Natural killer cell treated with Interleukin-12 subunit alpha and Interleukin-12 subunit beta and Interleukin-15 and Interleukin-18, amount 100 ng/mL, for 72 hours (primary cell): ENCODE results near the gene SLC12A7. TPM values are rescaled to one million over a fixed set of nuclear protein-coding genes. Genes with fewer than 3 reads are reported as not detected.

Experiments
- ATAC-seq, 2 donors: fragments of 150-1000 bp; cut with Tn5 transposase in 1 of 2; sonication (Bioruptor Pico), chemical (Tn5 transposase) in 1 of 2; 2 replicates each; pipeline ENCODE4 v1.10.0; 2021
- DNase-seq: peaks from one replicate; pipeline ENCODE4 v3.0.0; 2022; ENCODE audit warnings: low spot score
- H3K27ac Mint-ChIP-seq, 2 donors: 1 replicate in 1 of 2; 2 replicates in 1 of 2; pipeline ENCODE4 v1.8.0; 2022; ENCODE audit warnings: mixed read lengths in 2 of 2, mild to moderate bottlenecking in 1 of 2, moderate library complexity in 1 of 2
- H3K27me3 Mint-ChIP-seq, 2 donors: 1 replicate in 1 of 2; 2 replicates in 1 of 2; pipeline ENCODE4 v1.8.0; 2022; ENCODE audit warnings: mixed read lengths in 2 of 2
- H3K36me3 Mint-ChIP-seq: one replicate; pipeline ENCODE4 v1.8.0; 2022; ENCODE audit warnings: mixed read lengths
- H3K4me1 Mint-ChIP-seq, 2 donors: 1 replicate in 1 of 2; 2 replicates in 1 of 2; pipeline ENCODE4 v1.8.0; 2022; ENCODE audit warnings: low read depth in 2 of 2, mixed read lengths in 2 of 2, mild to moderate bottlenecking in 1 of 2
- H3K4me3 Mint-ChIP-seq: one replicate; pipeline ENCODE4 v1.8.0; 2022; ENCODE audit warnings: mixed read lengths
- H3K9me3 Mint-ChIP-seq: 2 replicates; pipeline ENCODE4 v1.8.0; 2022; ENCODE audit warnings: mixed read lengths
- total RNA-seq, 2 donors: library from RNA; stranded (reverse); gene quantifications; one replicate each; pipeline ENCODE4 v1.2.3, GENCODE V29; 2022

SLC12A7 gene
- total RNA-seq, 2 donors from 2014 or later, result 13.5 to 21.9 TPM

DNA sequence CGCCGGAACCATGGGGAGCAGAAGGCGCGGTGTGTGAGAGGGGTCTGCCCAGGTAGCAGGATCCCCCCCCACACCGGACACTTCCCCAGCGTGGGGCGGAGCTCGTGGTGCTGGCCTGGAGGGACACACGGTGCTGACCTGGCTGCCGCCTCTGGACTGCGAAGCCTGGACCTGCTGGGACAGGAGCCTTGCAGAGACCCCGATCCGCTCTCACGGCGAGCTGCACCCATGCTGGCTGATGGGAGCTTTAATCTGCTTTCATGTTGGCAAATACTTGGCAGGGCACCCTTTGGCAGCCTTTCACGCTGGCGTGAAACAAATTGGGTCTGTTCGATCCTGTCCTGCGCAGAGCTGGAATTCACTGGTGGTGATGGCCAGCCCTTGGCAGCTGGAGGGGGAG is 95.8 kb downstream of the SLC12A7 start:
- DNase-seq (peak; percentile 60), ATAC-seq (no peak)
- Mint-ChIP-seq H3K4me3 (no peak overlapping the region), H3K27me3 (peaks cover 7 to 9% of the 10 kb centered on the region in 2 donors), H3K27ac (no peak overlapping the region), H3K36me3 (no peaks in the 10 kb centered on the region), H3K4me1 (peaks cover 0 to 2% of the 10 kb centered on the region in 2 donors), H3K9me3 (no peaks in the 10 kb centered on the region)

DNA sequence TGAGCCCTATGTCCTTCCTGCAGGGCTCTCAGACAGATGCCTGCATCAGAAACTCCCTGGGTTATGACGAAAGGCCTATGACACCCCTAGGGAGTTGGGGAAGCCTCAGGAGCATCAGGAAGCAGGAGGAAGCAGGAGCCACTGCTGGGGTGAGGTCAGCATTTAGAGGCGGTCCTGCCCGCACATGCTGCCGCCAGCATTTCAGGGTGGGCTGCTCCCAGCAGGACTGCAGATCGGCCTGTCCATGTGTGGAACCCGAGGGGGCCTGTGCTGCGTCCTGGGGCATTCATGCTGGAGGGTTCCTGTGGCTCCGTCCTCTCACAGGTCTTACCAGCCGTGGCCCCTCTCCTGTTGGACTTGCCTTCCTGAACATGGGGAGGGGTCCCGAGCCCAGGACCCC is 96.4 kb downstream of the SLC12A7 start:
- ATAC-seq (no peak), DNase-seq (peak; percentile 34)
- no peaks in the 10 kb centered on the region for H3K9me3 Mint-ChIP-seq
- H3K36me3 Mint-ChIP-seq, result no peaks in the 10 kb centered on the region
- peaks cover 0 to 2% of the 10 kb centered on the region in 2 donors for H3K4me1 Mint-ChIP-seq
- H3K4me3 Mint-ChIP-seq, result no peak overlapping the region
- no peak overlapping the region for H3K27ac Mint-ChIP-seq
- peaks cover 7 to 11% of the 10 kb centered on the region in 2 donors for H3K27me3 Mint-ChIP-seq

DNA sequence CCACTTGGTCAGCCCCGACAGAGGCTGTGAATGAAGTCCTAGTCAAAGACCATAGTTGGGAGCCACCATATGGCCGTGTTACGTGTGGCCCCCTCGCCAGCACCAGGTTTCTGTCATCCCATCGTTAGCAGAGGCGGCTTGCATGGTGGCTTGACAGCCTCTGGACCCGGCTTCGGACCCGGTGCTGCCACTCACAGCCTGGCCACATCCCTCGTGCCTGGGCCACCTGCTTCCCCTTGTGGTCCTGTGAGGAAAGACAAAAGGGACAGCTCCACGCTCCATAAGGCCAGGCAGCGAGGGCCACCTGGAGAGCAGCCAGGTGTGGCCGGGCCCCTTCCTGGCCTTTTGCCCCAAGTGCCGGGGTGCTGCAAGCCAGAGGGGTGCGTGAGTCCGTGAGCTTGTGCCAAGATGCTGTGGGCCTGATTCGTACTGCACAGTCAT is 97.1 kb downstream of the SLC12A7 start:
- H3K27me3 Mint-ChIP-seq, result peaks cover 12 to 17% of the 10 kb centered on the region in 2 donors
- no peak overlapping the region for H3K4me3 Mint-ChIP-seq
- ATAC-seq, result no peak
- no peak overlapping the region for H3K27ac Mint-ChIP-seq
- peak; percentile 52 for DNase-seq
- no peaks in the 10 kb centered on the region for H3K36me3 Mint-ChIP-seq
- peaks cover 0 to 2% of the 10 kb centered on the region in 2 donors for H3K4me1 Mint-ChIP-seq
- no peaks in the 10 kb centered on the region for H3K9me3 Mint-ChIP-seq

DNA sequence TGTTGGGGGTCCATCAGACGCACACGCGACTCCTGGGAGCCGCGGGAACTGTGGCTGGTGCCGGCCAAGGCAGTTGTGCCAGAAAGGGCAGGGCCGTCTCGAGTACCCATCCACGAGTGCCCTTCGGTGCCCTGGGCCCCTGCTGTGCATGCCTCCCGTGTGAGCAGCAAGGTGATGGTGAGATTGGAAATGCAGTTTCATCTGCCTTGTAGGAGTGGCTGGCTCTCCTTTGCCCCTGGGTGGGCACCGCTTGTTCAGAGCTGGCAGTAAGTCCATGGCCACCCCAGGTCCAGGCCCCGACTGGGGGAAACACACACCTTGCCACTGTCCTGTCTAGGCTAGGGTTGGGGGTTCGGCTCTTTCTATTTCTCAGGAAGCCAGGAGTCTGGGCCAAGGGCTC is 97.5 kb downstream of the SLC12A7 start:
- no peak for ATAC-seq
- H3K4me3 Mint-ChIP-seq, result no peak overlapping the region
- no peaks in the 10 kb centered on the region for H3K9me3 Mint-ChIP-seq

DNA sequence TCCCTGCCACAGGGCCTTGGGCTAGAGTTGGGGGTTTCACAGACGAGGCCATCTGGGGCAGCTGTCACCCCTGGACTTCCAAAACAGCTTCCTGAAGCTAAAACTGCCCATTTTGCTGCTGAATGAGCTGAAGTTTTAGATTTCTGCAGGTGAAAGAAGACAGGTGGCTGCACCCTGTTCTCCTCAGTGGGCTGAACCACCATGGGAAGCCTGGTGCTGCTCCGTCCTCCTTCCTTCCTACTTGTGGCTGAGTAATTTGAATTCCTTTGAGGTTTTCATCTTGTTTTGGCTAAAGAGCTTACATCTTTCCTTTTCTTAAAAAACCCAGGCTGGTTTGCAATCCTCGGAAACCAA is 97.9 kb downstream of the SLC12A7 start:
- Mint-ChIP-seq H3K9me3 (no peaks in the 10 kb centered on the region), H3K27me3 (peaks cover 13 to 17% of the 10 kb centered on the region in 2 donors), H3K4me3 (no peak overlapping the region), H3K27ac (no peak overlapping the region), H3K36me3 (no peaks in the 10 kb centered on the region), H3K4me1 (peaks cover 0 to 2% of the 10 kb centered on the region in 2 donors)
- ATAC-seq (no peak), DNase-seq (no peak)

More for the DNA sequence above, 97.5 kb downstream of the SLC12A7 start:
- H3K27me3 Mint-ChIP-seq, result peaks cover 13 to 17% of the 10 kb centered on the region in 2 donors
- no peak overlapping the region for H3K27ac Mint-ChIP-seq
- H3K4me1 Mint-ChIP-seq, result peaks cover 0 to 2% of the 10 kb centered on the region in 2 donors
- no peaks in the 10 kb centered on the region for H3K36me3 Mint-ChIP-seq
- DNase-seq, result peak; percentile 40

DNA sequence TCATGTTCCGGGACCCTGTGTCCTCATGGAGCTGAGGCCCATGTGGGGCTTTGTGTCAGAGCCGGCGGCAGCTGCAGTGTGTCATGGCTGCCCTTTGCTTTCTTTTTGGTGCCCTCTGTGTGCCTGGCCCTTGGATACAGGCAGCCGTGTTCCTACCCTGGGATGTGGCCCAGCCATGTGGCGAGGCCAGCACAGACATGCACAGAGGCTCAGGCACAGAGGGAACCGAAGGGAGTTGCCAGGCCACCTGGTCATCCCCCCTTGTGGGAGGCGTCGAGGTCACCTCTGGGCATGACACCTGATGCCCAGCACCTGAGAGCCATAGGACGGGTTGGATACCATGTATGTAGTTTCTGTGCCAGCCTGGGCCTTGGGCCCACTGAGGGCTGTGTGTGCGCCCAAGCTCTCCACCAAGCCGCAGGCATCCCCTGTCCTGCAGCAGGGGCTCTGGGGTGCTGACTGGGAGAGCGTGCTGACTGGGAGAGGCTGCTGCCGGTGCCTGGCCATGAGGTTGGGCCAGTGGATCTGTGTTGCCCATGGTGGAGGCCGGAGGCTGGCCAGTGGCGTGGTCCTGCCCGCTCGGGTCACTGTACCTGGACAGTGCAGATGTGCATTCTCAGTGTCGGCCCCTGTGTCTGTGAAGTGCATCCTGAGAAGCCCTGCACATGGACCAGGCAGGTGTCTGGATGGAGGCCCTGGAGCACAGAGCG is 98.5 kb downstream of the SLC12A7 start:
- Mint-ChIP-seq H3K27ac (no peak overlapping the region), H3K27me3 (peaks cover 13 to 17% of the 10 kb centered on the region in 2 donors), H3K4me1 (peaks cover 0 to 2% of the 10 kb centered on the region in 2 donors), H3K9me3 (no peaks in the 10 kb centered on the region), H3K4me3 (no peak overlapping the region), H3K36me3 (no peaks in the 10 kb centered on the region)
- DNase-seq (peak; percentile 44), ATAC-seq (no peak)

DNA sequence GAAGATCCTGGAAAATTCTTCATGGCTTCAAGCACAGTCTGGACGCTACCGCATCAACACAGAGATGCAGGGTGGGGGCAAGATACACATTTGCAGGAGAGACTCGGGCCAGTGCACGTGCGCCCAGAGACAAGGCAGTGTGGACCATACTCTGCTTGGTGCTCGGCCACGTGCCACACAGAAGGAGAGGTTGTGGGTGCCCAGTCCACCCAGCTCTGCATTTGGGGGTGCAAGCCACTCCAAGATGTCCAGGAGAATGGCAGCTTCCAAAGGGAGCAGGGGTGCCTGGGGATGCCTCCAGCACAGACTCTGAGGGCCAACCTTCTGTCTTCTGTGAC is 99.0 kb downstream of the SLC12A7 start:
- Mint-ChIP-seq H3K27me3 (peaks cover 15 to 21% of the 10 kb centered on the region in 2 donors), H3K36me3 (no peaks in the 10 kb centered on the region), H3K9me3 (no peaks in the 10 kb centered on the region), H3K4me1 (peaks cover 2 to 4% of the 10 kb centered on the region in 2 donors), H3K27ac (no peak overlapping the region), H3K4me3 (no peak overlapping the region)
- DNase-seq, result no peak
- ATAC-seq, result no peak

DNA sequence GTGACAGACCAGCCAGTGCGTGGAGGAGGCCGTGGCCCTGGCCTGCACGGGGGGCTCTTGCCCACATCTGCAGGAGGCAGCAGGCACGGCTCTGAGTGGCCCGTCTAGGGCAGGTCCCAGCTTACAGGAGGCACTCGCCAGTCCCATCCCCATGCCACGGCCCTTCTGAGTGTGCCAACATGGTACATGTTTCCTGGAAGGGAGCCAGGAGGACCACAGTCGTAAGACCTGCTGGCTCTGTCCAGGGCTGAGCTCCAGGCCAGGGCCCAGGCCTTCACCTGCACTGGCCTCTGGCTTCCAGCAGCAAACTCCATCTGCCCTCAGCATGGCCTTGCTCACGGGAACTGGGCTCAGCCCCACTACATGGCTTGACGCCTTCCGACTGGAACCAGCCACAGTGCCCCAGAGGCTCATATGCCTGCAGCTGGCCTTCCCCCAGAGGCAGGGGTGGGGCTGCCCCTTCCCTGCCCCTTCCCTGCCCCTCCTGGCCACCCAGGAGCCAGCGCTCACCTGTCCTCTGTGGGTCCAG is 99.5 kb downstream of the SLC12A7 start:
- peaks cover 20 to 26% of the 10 kb centered on the region in 2 donors for H3K27me3 Mint-ChIP-seq
- DNase-seq, result peak; percentile 32
- H3K4me3 Mint-ChIP-seq, result no peak overlapping the region
- ATAC-seq, result peak in 1 of 2 donors; percentile 12
- peaks cover 5% of the 10 kb centered on the region in 2 donors for H3K4me1 Mint-ChIP-seq
- no peak overlapping the region for H3K27ac Mint-ChIP-seq
- H3K9me3 Mint-ChIP-seq, result no peaks in the 10 kb centered on the region
- H3K36me3 Mint-ChIP-seq, result no peaks in the 10 kb centered on the region

DNA sequence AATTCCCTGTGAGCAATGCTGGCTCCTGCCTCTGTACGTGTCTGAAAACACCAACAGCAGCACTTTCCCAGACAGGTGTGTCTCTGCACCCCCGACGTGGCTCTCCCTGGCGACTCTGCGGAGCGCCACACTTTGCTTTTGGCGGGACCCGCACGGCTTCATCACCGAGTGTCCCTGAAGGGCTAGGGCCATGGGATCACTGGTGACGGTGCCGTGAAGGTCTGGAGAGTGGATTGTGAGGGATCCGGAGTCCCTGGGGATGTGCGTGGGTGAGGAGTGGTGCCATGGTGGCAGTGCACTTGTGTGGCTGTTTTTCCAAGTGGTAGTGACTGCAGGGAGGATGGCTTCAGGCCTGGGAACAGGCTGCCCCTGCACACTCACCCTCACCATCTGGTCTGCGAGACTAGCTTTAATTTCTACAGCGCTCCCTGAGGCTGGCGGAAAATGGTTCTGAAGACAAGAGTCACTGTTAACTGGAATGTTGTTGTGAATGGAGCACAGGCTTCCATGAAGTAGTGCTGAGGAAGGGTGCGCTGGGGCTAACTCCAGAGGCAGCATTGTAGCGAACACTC is 100.0 kb downstream of the SLC12A7 start:
- DNase-seq (peak; percentile 48), ATAC-seq (no peak)
- Mint-ChIP-seq H3K4me1 (peaks cover 5% of the 10 kb centered on the region in 2 donors), H3K27me3 (peaks cover 21 to 29% of the 10 kb centered on the region in 2 donors), H3K36me3 (no peaks in the 10 kb centered on the region), H3K9me3 (no peaks in the 10 kb centered on the region), H3K27ac (no peak overlapping the region), H3K4me3 (no peak overlapping the region)

DNA sequence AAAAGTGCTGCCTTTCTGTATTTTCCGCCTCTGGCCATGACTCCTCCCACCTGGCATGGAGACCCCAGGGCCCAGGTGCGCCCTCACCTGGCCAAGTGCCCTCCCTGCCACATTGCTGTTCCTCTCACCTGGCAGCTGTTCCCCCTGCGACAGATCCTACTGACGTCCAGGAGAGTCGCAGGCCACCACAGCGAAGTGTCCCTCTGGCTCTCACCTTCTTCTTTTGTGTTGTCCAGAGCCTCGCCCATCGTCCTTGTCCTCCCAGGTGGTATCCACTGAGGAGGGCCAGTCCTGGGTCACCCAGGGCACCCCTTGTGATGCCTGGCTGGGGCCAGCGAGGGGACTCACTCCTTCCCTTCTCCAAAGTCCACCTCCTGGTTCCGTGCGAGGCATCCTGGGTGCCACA is 100.6 kb downstream of the SLC12A7 start:
- DNase-seq (peak; percentile 31), ATAC-seq (no peak)
- Mint-ChIP-seq H3K27ac (no peak overlapping the region), H3K27me3 (peaks cover 27 to 35% of the 10 kb centered on the region in 2 donors), H3K4me3 (no peak overlapping the region), H3K9me3 (no peaks in the 10 kb centered on the region), H3K4me1 (peaks cover 5% of the 10 kb centered on the region in 2 donors), H3K36me3 (no peaks in the 10 kb centered on the region)

DNA sequence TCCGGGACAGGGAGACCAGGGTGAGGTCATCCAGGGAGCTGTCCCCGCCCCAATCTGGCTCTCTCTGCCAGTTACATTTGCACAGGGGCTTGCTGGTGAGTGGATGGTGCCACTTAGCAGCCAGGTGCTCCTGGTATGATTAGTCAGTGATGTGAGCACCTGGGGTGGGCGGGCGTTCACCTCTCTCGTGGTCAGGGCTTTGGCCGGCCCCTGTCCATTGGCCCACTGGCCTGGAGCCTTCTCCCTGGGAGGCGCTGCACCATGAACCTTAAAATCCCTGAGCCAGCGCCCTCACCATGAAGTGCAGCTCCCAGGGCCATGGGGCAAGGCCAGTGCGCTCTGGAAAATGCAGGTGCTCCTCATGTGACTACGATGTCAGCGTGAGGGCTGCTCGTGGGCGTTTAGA is 101.2 kb downstream of the SLC12A7 start:
- H3K36me3 Mint-ChIP-seq, result no peaks in the 10 kb centered on the region
- peaks cover 5 to 8% of the 10 kb centered on the region in 2 donors for H3K4me1 Mint-ChIP-seq
- H3K9me3 Mint-ChIP-seq, result no peaks in the 10 kb centered on the region
- peak; percentile 26 for DNase-seq
- H3K4me3 Mint-ChIP-seq, result no peak overlapping the region
- peaks cover 31 to 41% of the 10 kb centered on the region in 2 donors for H3K27me3 Mint-ChIP-seq
- no peak overlapping the region for H3K27ac Mint-ChIP-seq
- no peak for ATAC-seq

DNA sequence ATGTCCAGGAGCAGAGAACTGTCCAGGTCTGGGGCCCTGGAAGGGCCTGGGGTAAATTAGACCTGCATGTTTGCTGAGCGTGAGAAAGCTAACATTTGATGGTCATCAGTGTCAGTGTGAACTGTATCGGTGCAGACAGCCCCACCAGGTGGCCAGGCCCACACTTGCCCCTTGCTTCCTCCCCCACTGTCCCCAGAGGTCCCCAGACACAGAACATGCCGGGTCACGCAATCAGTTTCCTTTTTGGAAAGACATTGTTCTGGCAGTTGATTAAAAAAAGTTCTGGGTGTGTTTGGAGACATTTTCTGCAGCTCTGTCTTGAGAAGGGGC is 101.7 kb downstream of the SLC12A7 start:
- Mint-ChIP-seq H3K36me3 (no peaks in the 10 kb centered on the region), H3K4me1 (peaks cover 5 to 8% of the 10 kb centered on the region in 2 donors), H3K9me3 (no peaks in the 10 kb centered on the region), H3K27me3 (peaks cover 31 to 42% of the 10 kb centered on the region in 2 donors), H3K4me3 (no peak overlapping the region), H3K27ac (no peak overlapping the region)
- DNase-seq (no peak), ATAC-seq (no peak)

DNA sequence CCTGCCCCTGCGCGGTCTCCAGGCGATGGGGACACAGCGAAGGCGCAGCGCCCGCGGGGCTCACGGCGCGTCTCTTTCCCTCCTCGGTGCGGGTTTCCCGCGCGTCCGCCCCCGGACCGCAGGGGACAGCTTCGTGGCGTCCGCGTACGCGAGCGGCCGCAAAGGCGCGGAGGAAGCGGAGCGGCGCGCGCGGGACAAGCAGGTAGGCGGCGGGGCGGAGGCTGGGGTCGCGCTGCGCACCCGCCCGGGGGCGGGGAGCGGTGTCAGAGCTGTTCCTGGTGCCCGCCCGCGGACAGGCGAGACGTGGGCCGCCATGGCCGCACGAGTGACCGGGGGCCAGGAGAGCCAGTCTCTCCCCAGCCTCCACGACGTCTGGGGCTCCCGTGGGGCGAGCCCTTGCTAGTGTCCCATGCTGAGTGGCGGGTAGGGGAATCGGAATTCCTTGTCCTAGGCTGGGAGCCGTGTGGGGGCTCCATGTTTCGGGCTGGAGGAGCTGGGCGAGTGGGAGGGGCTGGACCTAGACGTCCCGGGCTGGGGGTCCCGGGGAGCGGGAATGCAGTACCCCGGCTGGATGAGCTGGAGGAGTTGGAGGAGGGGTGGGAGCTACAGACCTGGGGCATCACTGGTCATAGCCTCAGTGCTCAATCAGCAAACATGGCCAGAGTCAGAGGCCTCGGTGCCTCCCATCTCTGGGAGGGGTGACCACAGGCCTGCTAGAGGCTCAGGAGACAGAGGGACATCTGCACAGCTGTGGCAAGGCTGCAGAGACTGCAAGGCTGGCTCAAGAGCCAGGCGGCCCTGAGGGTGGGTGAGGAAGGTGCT is 102.3 kb downstream of the SLC12A7 start:
- no peak overlapping the region for H3K27ac Mint-ChIP-seq
- peaks cover 31 to 42% of the 10 kb centered on the region in 2 donors for H3K27me3 Mint-ChIP-seq
- H3K4me3 Mint-ChIP-seq, result no peak overlapping the region
- peaks cover 5 to 9% of the 10 kb centered on the region in 2 donors for H3K4me1 Mint-ChIP-seq
- H3K36me3 Mint-ChIP-seq, result no peaks in the 10 kb centered on the region
- ATAC-seq (no peak), DNase-seq (peak; percentile 54)
- no peaks in the 10 kb centered on the region for H3K9me3 Mint-ChIP-seq
